ENCODE measurements around the gene CLDN5.

Gene CLDN5

DNA sequence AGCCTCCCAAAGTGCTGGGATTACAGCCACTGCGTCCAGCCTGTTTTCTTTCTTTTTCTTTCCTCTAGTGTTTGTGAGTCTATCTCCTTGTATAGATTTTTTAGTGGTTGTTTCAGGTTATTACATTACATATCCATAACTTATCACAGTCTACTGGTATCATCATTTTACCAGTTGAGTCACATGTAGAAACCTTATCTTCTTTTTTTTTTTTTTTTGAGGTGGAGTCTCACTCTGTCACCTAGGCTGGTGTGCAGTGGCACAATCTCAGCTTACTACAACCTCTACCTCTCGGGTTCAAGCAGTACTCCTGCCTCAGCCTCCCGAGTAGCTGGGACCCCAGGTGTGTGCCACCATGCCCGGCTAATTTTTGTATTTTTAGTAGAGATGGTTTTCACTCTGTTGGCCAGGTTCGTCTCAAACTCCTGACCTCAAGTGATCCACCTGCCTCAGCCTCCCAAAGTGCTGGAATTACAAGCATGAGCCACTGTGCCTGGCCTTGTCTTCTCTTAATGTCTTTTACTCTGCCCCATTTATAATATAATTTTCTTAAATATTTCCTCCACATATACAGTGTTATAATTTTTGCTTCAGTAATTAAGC lies 33.5 kb downstream of the CLDN5 start:
- ChIA-PET POLR2A (no interaction called here), CTCF (interaction anchor here (1.4 kb wide), 1 partner anchor 12 kb away, joined by 4 read pairs; no protein-coding TSS in a partner anchor)
- TF ChIP-seq CTCF (IDR thresholded peaks at IDR 0.05; ENCODE audit: control extremely low read depth, extremely low read depth, low read depth, missing control alignments): no peak
- no peak for DNase-seq (ENCODE audit: extremely low spot score)

DNA sequence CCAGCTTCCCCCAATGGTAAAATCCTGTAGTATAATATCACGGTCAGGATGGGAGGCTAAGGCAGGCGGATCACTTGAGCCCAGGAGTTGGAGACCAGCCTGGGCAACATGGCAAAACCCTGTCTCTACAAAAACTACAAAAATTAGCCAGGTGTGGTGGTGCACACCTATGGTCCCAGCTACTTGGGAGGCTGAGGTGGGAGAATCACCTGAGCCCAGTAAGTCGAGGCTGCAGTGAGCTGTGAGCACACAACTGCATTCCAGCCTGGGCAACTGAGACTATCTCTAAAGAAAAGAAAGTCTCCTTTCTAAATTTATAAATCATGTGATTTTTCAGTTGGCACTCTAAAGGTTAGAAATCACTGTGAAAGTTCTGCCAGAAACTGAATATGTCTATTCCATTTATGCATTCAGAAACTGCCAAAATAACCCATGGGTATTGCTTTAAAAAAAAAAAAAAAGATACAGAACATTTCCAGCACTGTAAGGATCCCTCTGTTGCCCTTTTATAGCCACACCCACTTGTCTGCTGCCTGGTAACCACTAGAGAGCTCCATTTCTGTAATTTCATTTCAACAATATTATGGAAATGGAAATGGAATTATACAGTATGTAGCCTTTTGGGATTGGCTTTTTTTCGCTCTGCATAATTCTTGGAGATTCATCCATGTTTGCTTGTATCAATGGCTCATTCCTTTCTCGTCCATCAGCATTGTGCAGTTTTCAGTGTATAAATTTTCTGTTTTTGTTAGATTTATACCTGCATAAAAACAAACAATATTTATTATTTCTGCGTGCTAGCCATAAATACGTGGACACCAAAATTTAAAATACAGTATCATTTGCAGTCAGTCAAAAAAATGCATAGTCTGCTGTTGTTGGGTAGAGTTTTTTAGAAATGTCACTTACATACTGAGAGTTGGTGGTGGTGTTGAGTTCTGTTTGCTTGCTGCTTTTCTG lies 35.0 kb downstream of the CLDN5 start:
- TF ChIP-seq CTCF (IDR thresholded peaks at IDR 0.05; ENCODE audit: control extremely low read depth, extremely low read depth, low read depth, missing control alignments): no peak
- DNase-seq (ENCODE audit: extremely low spot score): no peak
- POLR2A ChIA-PET: interaction anchor here (0.5 kb wide), 1 partner anchor 86 kb away, joined by 7 read pairs; no protein-coding TSS in a partner anchor
- CTCF ChIA-PET: interaction anchor here (0.6 to 2.1 kb wide), 3 partner anchors 9 to 141 kb away, joined by 3 to 5 read pairs (median 4); partner anchors contain the start of gene CDC45

DNA sequence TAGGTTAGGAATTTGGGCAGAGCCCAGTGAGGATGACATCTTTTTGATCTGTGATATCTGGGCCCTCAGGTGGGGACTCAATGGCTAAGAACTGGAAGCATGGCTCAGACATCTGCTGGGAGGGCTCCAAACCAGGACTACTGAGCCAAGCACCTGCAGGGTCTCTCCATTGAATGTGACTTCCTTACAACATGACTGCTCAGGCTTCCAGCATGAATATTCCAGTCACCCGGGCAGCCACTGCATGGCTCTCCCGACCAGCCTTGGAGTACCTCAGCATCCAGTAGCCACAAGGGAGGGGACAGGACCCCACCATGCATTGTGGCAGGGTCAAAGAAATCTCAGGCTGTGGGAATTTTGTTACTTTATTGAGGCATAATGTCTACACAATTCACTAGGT lies 35.9 kb downstream of the CLDN5 start:
- ChIA-PET CTCF (interaction anchor here (2.1 kb wide), 1 partner anchor 142 kb away, joined by 5 read pairs; no protein-coding TSS in a partner anchor), POLR2A (no interaction called here)
- TF ChIP-seq CTCF (IDR thresholded peaks at IDR 0.05; ENCODE audit: control extremely low read depth, extremely low read depth, low read depth, missing control alignments): no peak

DNA sequence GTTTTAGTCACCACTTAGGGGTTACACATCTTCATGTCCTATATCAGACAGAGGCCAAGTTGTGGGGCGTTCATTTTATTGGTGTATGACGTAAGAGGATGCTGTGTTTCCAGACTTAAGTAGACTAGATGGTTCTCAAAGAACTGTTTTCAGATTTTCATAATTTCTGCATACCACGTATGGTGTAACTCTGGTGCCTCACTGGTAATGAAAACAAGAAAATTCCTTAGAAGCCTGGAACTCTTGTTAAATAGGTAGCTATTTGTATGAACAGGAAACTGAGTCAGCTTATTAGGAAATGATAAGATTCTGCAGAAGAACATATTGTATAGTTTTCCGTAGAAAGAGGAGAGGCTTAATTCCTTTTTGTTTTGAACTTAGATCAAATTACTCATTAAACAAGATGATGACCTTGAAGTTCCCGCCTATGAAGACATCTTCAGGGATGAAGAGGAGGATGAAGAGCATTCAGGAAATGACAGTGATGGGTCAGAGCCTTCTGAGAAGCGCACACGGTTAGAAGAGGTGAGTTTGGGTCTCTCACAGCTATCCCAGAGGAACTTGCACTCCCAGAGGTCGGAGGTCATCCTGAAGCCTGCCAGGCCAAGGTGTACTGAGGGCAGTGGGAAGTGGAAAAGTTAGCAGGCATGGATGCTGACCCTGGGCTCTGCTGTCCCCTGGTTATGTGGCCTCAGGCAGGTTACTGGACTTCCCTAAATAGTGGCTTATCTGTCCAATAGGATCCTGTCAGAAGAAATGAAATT lies 40.5 kb downstream of the CLDN5 start:
- no peak for DNase-seq (ENCODE audit: extremely low spot score)
- no peak for TF ChIP-seq CTCF (IDR thresholded peaks at IDR 0.05; ENCODE audit: control extremely low read depth, extremely low read depth, low read depth, missing control alignments)
- CTCF ChIA-PET: interaction anchor here (1.3 to 1.7 kb wide), 2 partner anchors 11 to 20 kb away, joined by 3 to 4 read pairs; no protein-coding TSS in a partner anchor
- POLR2A ChIA-PET: no interaction called here

More for the DNA sequence above, 35.9 kb downstream of the CLDN5 start:
- DNase-seq (ENCODE audit: extremely low spot score): no peak

DNA sequence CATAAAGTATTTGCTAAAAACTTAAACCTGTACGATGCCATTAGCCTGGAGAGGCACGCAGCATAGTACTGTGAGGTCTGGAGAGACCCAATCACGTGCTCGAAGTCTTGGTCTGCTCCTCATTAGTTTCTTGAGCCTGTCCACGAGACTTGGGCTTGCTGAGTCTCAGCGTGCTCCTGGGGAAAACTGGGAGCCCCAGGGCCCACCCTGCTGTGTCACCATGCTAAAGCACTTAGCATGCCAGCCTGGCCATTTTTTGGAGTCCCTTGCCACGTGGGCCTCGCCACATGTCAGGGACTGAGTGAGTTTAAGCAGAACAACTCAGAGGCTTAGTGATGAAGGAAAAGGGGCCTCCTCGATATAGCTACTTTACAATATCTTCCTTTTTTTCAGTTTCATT lies 41.9 kb downstream of the CLDN5 start:
- POLR2A ChIA-PET: no interaction called here
- CTCF ChIA-PET: interaction anchor here (1.7 kb wide), 1 partner anchor 19 kb away, joined by 4 read pairs; no protein-coding TSS in a partner anchor
- no peak for TF ChIP-seq CTCF (IDR thresholded peaks at IDR 0.05; ENCODE audit: control extremely low read depth, extremely low read depth, low read depth, missing control alignments)
- DNase-seq (ENCODE audit: extremely low spot score): no peak

DNA sequence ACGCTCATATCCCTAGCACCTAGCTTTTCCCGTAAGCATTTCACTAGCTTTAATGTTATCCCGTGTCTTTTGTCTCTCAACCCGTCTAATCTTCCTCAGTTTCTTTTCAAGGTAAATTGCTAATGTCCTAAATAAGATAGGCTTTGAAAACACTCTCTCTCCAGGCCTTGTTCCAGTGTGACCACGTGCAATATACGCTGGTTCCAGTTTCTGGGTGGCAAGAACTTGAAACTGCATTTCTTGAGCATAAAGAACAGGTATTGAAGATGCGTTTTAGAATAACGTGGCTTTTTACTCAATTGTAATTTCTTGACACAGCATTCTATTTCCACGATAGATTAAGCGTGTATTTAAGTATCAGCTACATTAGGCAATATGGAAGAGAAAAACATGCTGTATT lies 43.4 kb downstream of the CLDN5 start:
- no peak for DNase-seq (ENCODE audit: extremely low spot score)
- no peak for TF ChIP-seq CTCF (IDR thresholded peaks at IDR 0.05; ENCODE audit: control extremely low read depth, extremely low read depth, low read depth, missing control alignments)
- CTCF ChIA-PET: interaction anchor here (1.5 to 1.7 kb wide), 2 partner anchors 14 to 149 kb away, joined by 4 to 6 read pairs; no protein-coding TSS in a partner anchor
- POLR2A ChIA-PET: no interaction called here
